Endothelial cell (in vitro differentiated cells): ENCODE data around the gene WDR41. TPM values are rescaled to one million over a fixed set of nuclear protein-coding genes. Genes with fewer than 3 reads are reported as not detected.

Experiments
- DNase-seq: peaks from one replicate; pipeline ENCODE4 v3.0.0; 2021; ENCODE audit warnings: low spot score
- H3K27ac Mint-ChIP-seq: one replicate; pipeline ENCODE4 v1.8.0; 2021; ENCODE audit warnings: mixed read lengths, inconsistent platforms; ENCODE audit not compliant: unreplicated experiment
- H3K27me3 Mint-ChIP-seq: one replicate; pipeline ENCODE4 v1.8.0; 2021; ENCODE audit warnings: mild to moderate bottlenecking, moderate library complexity, mixed read lengths, inconsistent platforms; ENCODE audit not compliant: unreplicated experiment
- H3K36me3 Mint-ChIP-seq: one replicate; pipeline ENCODE4 v1.8.0; 2021; ENCODE audit warnings: mild to moderate bottlenecking, low read depth, mixed read lengths, inconsistent platforms; ENCODE audit not compliant: unreplicated experiment
- H3K4me1 Mint-ChIP-seq: one replicate; pipeline ENCODE4 v1.8.0; 2021; ENCODE audit warnings: mild to moderate bottlenecking, mixed read lengths, inconsistent platforms; ENCODE audit not compliant: unreplicated experiment
- H3K4me3 Mint-ChIP-seq: one replicate; pipeline ENCODE4 v1.8.0; 2021; ENCODE audit warnings: mild to moderate bottlenecking, mixed read lengths, inconsistent platforms; ENCODE audit not compliant: unreplicated experiment
- H3K9me3 Mint-ChIP-seq: one replicate; pipeline ENCODE4 v1.8.0; 2021; ENCODE audit warnings: mixed read lengths, inconsistent platforms; ENCODE audit not compliant: unreplicated experiment
- total RNA-seq: library from RNA; stranded (reverse); fragmentation: NEBNext Ultra II Directional; extraction: Animal tissue kit (Norgen Biotek cat#: 25700); gene quantifications from one replicate; pipeline ENCODE4 v1.2.1, GENCODE V29; 2021; ENCODE audit not compliant: unreplicated experiment
- TF ChIP-seq, protein P1 (sequence below): fragments of 200-600 bp; sonication (generic); IDR thresholded peaks from one replicate; pipeline ENCODE4 v1.5.0; 2021; ENCODE audit warnings: antibody characterized with exemption; ENCODE audit not compliant: unreplicated experiment

The WDR41 gene
- total RNA-seq, 1 donor from 2014 or later: 47.4 TPM

DNA sequence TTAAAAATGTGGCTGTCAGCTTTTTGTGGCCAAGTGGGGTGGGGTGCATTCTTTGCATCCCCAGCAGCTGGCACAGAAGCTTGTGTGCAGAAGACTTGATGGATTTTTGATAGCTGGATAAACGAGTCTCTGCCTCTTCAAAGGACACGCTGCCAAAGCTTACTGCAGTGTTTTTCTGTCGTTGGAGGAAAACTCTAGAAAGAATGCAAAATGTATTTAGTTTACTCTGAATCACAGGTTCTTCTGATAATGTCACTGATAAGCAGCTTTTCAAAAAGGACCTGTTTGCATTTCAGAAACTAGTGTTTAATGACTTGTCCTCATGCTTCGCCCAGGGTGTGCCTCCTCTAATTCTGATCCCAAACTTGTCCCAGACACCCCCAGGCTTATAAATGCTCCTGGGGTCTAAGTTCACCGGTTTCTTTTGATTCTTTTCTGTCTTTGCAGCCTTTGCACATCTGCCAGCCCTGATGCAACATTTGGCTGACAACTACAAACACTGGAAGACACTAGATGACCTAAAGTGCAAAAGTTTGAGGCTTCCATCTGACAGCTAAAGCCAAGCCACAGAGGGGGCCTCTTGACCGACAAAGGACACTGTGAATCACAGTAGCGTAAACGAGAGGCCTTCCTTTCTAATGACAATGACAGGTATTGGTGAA, 66.0 kb downstream of the WDR41 start:
- Mint-ChIP-seq H3K27ac (no peak overlapping the region), H3K27me3 (peaks cover 2% of the 10 kb centered on the region), H3K36me3 (peaks cover 4% of the 10 kb centered on the region), H3K9me3 (no peaks in the 10 kb centered on the region), H3K4me3 (no peak overlapping the region), H3K4me1 (no peaks in the 10 kb centered on the region)
- TF ChIP-seq, protein P1, sequence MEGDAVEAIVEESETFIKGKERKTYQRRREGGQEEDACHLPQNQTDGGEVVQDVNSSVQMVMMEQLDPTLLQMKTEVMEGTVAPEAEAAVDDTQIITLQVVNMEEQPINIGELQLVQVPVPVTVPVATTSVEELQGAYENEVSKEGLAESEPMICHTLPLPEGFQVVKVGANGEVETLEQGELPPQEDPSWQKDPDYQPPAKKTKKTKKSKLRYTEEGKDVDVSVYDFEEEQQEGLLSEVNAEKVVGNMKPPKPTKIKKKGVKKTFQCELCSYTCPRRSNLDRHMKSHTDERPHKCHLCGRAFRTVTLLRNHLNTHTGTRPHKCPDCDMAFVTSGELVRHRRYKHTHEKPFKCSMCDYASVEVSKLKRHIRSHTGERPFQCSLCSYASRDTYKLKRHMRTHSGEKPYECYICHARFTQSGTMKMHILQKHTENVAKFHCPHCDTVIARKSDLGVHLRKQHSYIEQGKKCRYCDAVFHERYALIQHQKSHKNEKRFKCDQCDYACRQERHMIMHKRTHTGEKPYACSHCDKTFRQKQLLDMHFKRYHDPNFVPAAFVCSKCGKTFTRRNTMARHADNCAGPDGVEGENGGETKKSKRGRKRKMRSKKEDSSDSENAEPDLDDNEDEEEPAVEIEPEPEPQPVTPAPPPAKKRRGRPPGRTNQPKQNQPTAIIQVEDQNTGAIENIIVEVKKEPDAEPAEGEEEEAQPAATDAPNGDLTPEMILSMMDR: no peak
- no peak for DNase-seq

DNA sequence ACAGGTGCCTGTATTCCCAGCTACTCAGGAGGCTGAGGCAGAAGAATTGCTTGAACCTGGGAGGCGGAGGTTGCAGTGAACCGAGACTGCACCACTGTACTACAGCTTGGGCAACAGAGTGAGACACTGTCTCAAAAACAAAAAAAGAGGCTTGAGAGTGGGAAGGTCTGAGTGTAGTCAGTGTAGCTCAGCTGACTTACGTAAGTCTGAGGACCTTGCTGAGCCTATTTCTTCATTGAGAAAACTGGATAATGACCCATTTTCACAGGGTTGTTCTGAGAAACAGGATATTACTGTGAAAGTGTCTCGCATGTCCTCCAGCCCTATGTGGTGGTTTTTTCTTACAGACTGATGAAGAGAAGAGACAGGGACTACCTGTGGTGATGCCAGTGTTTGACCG, 66.7 kb downstream of the WDR41 start:
- Mint-ChIP-seq H3K4me1 (no peaks in the 10 kb centered on the region), H3K9me3 (no peaks in the 10 kb centered on the region), H3K27me3 (peaks cover 2% of the 10 kb centered on the region), H3K27ac (no peak overlapping the region), H3K4me3 (no peak overlapping the region), H3K36me3 (peaks cover 4% of the 10 kb centered on the region)
- no peak for DNase-seq
- TF ChIP-seq, protein P1: no peak

DNA sequence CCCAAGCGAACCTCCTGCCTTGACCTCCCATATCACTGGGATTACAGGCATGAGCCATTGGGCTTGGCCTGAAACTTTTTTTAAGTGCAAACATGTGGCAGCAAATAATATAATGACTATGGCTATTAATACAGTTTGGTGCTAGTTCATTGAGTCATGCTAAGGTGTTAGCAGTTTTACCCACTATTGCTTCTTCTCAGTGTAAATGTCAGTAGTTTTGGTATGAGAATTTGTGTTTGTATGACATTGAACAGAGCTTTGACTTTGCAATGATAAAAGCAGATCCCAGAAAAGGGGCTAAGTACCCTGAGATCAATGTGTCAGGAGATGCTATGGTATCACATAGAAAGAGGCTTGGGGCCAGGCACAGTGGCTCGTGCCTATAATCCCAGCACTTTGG, 67.2 kb downstream of the WDR41 start:
- Mint-ChIP-seq H3K4me1 (no peaks in the 10 kb centered on the region), H3K27me3 (peaks cover 2% of the 10 kb centered on the region), H3K4me3 (no peak overlapping the region), H3K27ac (no peak overlapping the region), H3K36me3 (peaks cover 4% of the 10 kb centered on the region), H3K9me3 (no peaks in the 10 kb centered on the region)
- DNase-seq: no peak
- TF ChIP-seq, protein P1: no peak

DNA sequence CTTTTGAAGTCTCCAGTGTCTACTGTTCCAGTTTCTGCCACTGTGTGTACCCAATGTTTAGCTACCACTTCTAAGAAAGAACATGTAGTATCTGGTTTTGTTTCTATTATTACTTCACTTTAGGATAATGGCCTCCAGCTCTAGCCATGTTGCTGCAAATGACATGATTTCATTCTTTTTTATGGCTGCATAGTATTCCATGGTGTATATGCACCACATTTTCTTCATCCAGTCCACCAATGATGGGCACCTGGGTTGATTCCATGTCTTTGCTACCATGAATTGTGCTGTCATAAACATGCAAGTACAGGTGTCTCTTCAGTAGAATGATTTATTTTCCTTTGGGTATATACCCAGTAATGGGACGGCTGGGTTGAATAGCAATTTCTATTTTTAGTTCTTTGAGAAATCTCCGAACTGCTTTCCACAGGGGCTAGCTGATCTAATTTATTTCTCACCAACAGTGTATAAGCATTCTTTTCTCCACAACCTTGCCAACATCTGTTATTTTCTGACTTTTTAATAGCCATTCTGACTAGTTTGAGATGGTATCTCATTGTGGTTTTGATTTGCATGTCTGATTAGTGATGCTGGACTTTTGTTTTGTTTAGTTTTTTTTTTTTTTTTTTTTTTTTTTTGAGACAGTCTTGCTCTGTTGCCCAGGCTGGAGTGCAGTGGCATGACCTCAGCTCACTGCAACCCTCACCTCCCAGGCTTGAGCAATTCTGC, 68.9 kb downstream of the WDR41 start:
- Mint-ChIP-seq H3K9me3 (no peaks in the 10 kb centered on the region), H3K27me3 (peaks cover 2% of the 10 kb centered on the region), H3K27ac (no peak overlapping the region), H3K4me3 (no peak overlapping the region), H3K36me3 (peaks cover 4% of the 10 kb centered on the region), H3K4me1 (no peaks in the 10 kb centered on the region)
- no peak for DNase-seq
- TF ChIP-seq, protein P1: no peak

DNA sequence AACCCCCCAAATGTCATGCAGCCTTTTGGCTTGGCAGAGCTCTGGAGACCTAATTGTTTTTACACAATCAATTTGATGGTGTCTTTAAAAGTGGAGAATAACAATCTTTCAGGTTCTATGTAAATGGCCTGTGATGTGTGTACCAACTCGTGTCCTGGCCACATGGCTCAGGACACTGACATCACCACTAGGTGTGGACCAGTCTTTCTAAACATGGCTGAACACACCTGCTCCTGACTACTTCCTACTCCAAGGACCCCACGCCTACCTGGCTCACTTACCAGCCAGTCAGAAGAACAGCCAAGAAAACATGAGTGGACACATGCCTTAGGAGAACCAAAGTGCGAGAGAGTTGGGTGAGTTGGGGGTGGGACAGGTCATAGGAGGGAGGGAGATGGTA, 71.2 kb downstream of the WDR41 start:
- H3K4me3 Mint-ChIP-seq: no peak overlapping the region
- TF ChIP-seq, protein P1: no peak
- peaks cover 2% of the 10 kb centered on the region for H3K27me3 Mint-ChIP-seq
- DNase-seq: no peak
- H3K27ac Mint-ChIP-seq: no peak overlapping the region
- no peaks in the 10 kb centered on the region for H3K9me3 Mint-ChIP-seq
- H3K4me1 Mint-ChIP-seq: no peaks in the 10 kb centered on the region
- H3K36me3 Mint-ChIP-seq: peaks cover 4% of the 10 kb centered on the region
